Activated T-cell treated with anti-CD3 and anti-CD28 coated beads for 24 hours (primary cell): Measurements from ENCODE around the gene PKP4.

Experiments used
- DNase-seq: peaks from one replicate; pipeline ENCODE4 v3.0.0-alpha.2; 2020; ENCODE audit warnings: low read depth

The PKP4 gene

DNA sequence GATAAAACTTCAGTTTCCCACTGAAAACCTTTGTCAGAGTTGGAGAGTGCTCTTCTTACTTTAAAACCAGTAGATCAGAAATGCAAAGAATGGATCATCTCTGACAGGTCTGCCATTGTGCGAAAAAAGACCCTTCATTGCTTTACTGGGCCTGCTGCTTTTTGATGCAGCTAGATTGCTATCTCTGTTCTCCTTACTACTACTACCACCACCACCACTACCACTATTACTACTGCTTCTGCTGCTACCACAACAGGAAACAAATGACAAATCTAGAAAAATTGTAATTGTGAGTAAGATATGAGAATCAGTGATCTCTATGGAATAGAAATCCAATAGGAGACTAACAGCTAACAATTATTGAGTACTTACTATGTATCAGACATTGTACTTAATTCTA lies 85.8 kb downstream of the PKP4 start:
- DNase-seq, result no peak

DNA sequence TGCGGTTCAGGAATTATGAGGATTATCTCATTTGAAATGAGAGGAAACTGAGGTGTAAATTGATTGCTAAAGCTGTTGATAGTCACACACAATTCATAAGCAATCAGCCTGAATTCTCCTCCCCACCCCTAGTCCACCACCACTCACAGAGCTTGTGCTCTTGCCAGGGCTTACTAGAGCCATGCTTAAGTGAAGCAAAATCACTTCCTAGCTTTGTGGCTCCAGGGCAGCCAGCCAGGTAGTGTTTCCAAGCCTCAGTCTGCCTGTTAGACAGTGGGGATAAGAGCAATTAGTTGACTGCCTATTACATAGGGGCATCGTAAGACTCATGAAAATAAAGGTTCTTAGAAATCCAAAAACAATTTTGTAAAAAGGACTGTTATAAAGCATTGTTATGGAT lies 87.2 kb downstream of the PKP4 start:
- no peak for DNase-seq

DNA sequence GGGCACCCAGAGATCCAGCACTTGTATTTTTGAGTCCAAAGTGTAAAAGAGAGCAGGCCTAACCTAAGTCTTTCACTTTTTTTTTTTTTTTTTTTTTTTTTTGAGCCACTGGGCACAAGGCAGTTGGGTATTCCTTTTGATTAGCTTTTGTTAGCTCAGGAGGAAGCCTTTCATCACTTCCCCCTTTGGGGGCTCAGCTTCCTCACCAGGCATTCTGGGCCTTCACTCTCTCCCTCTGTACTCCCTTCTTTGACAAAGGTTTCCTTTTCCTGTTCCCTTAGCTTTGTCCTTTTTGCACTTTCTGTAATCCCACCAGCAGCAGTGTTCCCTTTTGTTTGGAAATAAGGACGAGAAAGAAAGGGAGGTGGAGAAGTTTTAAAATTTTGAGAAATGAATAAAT lies 88.2 kb downstream of the PKP4 start:
- DNase-seq, result no peak

DNA sequence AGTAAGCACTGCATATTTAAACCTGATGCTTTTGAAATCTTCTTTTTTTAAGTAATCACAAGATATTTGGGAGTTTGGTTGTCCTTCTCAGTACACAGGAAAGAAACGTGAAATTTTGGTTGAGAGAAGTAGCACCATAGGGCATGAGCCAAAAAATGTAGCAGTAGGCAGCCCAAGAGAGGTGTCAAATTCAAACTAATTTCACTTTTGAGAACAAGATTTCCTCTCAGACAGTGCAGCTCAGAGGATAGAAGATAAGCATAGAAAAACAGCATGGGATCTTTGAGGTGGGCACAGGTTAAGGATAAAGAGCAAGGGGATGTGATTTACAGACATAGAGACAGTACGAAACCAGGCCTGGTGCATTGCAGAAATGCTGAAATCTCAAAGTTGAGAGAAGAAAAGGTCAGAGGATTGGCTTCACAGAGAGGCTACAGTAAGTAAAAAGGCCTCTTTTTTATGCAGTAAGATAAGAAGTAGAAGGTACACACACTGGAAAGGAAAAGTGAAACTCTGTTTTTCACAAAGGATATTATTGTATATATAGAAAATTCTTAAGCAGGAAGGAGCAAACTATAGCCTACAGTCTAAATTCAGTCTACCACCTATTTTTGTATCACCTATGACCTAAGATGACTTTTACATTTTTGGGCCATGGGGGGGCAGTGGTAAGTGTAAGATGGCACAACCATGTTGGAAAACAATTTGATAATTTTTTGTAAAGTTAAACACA lies 89.8 kb downstream of the PKP4 start:
- no peak for DNase-seq

DNA sequence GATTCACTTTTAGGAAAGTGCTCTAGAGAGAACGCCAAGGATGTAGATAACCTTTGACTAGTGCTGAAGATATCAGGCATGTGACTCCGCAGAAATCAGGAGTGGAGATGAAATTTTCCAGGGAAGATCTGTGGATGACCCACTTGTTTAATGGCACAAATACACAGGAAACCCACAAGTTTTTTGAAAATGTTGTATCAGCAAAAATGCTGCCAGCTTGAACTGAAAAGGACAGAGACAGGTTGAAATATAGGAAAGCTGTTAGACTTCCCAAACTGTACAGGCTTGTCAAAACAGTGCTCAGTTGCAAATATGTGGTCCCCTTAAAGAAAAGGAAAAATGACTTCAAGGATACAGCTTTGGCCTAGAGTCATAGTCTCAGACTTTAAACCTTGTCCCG lies 96.5 kb downstream of the PKP4 start:
- no peak for DNase-seq

DNA sequence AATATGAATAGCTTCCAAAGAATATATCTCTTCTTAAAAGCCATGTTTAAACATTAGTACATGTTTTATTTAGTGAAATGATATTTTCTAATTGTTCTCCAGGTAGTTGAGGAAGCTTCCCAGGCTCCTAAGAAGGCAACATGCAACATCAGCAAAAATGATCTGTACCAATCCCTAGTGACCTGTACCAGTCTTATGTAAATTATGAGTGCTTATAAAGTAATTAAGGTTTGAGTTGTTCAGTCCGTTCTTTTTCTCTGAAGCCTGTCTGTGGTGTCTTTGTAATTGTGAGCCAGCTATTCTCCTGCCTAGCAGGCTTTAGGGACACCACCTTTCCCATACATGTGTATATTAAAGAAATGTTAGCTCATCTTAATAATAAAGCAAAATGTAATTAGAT lies 98.2 kb downstream of the PKP4 start:
- no peak for DNase-seq

DNA sequence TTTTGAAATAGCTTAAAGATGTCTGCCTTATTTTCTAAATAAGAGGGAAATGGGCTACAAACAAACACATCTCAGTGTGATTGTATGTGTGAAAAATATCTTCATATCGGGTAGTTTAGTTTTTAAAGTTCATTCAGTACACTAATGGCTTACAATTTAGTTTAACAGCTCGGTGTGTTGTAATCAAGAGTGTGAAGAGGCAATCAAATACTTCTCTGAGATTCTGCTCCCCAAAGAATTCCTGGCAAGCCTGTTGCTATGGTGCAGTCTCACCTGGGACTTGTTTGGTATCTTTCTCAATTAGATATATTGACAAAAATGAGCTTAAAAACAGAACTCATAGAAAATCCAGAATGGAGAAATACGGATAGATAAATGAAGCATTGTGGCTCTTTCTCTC lies 99.4 kb downstream of the PKP4 start:
- DNase-seq, result no peak

DNA sequence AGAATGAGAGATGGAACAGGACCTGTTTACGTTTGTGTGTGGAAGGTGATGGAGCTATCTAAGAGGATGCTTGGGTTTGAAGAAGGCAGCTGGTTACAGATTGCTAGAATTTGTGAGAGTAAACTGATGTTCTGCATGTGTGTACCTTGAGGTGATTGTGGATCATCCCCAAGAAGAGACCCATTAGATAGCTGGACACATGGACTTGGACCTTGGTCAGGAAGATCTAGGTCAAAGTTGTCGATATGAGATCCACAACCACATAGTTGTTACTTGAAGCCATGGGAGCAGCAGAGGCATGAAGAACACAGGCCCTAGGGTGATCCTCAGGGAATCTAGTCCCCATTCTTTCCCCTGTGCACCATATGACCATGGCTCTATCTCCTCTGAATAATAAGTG lies 101.0 kb downstream of the PKP4 start:
- no peak for DNase-seq

DNA sequence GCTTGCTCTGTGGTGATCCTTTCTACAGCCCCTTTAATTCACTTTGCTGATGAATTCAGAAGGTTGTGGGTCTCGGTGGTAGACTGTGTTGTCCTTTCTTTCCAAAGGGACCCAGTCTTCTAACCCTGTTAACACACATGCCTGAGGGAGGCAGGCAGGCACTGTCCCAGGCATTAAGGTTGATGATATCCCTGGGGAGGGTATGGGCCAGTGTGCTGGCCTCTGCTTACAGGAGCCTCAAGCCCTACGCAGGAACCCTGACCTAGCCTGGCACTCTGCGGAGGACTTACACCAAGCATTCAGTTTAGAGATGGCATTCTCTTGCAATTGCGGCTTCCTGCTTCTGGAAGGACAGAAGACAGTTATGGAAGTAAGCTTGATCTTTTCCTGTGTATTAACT lies 102.5 kb downstream of the PKP4 start:
- no peak for DNase-seq

DNA sequence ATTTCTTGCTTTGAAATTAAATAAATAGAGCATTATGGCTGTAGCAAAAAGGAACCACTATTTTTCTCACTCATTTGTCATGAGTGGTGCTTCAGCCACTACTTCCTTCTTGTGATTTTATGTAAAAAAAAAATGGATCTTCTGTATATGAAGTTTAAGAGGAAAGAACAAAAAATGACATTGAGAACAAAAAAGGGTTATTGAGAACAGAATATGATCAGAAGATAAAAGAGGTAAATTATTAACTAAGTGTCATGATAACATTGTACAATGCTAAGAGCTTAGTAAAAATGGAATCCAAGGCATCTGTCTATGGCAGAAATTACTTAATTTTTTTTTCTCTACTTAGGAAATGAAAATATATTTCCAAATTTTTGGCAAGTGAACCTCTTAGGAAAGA lies 103.5 kb downstream of the PKP4 start:
- no peak for DNase-seq

DNA sequence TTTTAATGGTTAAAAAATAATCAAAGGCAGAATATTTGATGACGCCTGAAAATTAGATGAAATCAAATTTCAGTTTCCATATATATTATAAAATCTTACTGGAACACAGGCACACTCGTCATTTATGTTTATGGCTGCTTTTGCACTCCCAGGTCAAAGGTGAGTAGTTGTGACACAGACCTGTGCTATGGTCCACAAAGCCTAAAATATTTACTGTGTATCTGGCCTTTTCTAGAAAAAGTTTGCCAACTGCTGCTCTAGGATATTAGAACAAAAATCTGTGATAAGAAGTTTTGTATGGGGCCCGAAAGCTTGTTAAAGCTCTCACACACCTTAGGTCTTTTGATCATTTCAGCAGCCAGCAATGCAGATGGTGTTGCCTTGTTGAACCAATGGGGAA lies 104.3 kb downstream of the PKP4 start:
- no peak for DNase-seq

DNA sequence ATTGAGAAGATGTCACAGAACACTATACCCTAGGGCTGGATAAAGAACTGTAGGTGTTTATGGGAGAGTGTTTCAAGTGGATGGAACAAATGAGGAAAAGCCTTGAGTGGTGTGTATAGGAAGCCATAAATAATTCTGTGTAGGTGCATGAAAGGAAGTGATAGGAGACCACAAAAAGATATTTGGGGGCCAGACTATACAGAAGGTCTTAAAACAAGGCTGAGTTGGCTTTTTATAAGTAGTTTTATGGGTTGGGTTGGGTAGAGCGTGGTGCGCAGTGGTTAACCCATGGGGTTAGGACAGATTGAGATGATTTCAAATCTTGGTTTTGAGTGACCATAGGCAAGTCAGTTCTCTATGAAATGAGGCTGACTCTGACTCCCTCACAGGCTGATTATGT lies 110.5 kb downstream of the PKP4 start:
- DNase-seq, result no peak

DNA sequence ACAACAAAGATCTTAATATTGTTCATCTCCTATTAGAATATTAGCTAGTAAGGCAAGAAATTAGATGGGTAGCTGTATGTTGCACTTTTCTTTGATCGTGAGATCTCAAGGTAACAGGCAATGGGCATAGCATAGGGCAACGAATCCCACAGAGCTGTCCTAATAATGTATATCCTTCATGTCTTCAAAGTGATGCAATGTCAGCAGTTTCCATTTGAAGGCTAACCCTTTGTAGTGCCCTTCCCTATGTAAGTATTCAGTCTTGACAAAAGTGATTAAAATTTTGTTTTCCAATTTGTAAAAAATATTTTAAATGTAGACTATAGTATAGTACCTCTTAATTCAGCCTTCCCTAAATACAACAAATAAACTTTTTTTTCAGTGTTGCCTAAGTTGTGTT lies 112.5 kb downstream of the PKP4 start:
- no peak for DNase-seq

DNA sequence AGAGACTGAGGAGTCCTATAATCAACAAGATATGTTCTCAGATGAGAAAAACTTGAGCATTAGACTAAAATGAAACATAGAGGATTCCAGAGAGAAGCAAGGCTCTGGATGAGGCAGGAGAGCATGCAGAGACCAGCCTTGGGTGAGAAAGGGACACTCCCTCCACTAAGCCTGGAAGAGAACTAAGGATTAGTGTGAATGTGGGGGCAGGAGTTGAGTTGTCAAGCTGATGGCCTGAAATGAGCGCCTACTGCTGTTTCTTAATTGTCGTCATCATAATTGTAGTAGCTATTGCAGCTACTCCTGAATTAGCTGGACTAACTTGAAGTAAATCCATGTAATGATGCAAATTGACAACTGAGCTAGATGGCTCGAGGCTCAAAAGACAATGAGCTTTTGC lies 114.1 kb downstream of the PKP4 start:
- no peak for DNase-seq

DNA sequence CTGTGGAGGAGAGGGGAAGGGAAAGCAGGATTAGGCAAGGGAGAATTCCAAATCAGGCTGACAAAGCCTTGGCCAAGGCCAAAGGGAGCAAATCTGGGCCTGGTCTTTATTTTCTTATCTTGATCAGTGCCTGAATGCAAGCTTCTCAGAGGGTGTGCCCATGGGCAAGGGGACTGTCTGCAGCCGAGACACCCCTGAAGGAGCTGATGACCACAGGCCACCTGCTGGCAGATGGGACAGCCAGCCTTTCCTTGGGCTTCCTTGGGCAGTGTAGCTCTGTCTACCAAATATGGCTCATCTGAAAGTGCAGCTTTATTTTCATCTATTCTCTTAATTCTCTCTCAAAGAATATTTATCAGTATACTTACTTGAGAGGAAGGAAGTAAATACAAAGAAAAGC lies 117.0 kb downstream of the PKP4 start:
- no peak for DNase-seq

DNA sequence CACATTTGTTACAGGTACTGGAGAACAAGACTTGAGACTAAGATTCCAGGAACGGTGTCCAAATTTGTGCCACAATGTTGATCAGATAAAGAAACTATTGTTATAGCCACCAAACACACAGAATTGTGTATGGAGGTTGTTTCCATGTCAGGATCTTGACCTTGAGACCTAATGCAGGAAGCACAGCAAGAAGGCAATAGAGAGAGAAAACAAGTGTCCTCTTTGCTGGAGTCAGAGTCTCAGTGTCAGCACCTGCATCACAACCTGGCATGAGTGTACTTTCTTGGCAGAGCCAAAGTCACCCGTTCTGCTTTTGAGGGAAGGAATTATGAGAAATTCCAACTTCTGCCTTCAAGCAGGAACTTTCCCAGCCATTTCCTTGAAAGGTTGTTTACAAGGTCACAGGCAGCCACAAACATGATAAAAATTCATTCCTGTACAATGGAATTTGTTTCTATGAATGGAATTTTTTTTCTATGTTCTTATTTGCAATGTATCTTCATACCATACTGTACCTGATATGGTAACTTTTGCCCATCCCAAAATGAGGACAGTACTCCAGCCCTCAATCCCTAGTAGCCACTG lies 118.4 kb downstream of the PKP4 start:
- DNase-seq, result no peak

DNA sequence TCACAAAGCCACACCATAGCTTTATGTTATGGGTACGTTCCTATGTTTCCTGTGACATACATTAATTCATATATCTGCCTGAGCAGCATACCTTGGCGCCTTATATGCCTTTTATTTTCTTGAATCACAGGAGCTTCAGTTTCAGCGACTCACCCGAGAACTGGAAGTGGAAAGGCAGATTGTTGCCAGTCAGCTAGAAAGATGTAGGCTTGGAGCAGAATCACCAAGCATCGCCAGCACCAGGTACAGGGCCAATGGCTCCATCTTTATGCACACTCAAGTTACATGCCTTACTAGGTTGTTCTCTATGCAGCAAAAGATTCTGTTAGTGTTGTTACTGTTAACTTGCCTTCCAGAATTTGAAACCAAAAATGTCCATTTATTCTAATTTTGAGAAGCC lies 120.4 kb downstream of the PKP4 start:
- no peak for DNase-seq

DNA sequence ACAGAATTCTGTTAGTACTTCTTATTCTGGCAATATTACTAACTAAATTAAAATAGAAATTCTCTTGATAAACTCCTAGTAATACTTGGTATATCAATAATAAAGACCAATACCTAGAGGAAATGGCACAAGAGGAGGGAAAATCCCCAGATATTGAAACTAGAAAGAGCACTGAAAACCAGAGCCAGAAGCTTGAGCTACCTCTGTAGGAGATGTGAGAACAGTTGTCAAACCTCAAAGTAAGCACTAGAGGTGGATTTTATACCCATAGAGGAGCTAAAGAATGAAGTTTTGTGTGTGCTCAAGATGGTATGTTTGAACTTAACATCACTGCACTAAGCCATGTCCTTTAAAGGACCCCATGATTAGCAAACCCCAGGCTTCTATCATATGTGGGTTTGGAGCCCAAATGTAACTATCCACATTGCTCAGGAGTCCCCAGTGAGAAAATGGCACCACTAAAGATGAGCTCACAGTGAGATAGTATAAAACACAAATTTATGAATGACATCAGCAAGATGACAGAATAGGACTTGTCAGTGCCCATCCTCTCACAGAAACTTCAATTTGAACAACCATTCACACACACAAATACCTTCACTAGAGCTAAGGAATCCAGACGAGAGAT lies 122.1 kb downstream of the PKP4 start:
- DNase-seq, result no peak

DNA sequence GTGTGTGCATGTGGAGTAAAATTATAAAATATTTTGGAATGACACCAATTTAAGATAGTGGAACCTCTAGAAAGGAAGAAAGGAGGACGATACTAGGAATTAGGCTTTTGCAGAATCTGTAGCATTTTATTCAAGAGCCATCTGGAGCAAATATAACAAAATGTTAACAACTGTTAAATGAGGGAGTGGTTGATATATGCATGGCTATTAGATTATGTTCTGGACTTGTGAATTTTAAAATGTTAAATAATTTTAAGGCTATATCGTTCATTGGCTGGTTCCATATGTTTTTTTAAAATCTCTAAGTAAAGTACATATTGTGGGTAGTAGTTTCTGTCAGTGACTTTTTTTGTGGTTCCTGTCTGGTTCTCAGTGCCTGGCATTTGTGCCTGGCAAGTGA lies 123.2 kb downstream of the PKP4 start:
- no peak for DNase-seq

DNA sequence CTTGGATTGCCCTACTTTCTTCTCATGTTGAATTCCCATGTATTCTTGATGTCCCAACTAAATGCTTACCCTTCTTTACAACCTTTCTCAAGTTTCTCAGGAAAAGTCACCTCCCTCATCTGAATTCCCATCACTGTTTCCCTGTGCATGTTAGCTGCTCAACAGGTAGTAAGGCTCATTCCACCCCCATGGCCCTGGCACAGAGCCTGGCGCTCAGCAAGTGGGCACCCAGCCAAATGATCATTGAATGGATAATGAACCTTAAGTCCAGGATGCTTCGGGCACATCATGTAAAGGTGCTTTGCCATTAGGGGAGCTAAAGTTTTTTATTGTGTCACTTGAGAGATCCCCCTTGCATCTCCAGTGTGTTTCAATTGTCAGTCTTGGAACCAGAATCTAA lies 124.0 kb downstream of the PKP4 start:
- DNase-seq, result no peak

DNA sequence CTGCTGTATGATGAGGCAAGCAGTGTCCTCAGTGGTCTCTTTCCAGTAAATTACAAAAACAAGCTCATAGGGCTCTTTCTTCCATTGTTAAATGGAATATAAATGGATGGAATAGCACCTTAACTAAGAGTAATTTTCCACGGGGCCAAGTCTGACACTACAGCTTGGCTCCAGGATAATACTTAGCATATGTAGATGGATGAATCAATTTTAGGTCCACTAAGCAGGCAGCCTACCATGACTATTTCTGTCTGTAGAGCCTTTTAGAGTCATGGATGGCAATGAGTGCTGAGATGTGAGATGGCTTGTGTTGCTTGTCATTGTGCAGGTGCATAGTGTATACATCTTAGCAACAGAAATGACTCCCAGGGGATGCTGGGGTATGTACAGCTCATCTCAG lies 125.9 kb downstream of the PKP4 start:
- no peak for DNase-seq

DNA sequence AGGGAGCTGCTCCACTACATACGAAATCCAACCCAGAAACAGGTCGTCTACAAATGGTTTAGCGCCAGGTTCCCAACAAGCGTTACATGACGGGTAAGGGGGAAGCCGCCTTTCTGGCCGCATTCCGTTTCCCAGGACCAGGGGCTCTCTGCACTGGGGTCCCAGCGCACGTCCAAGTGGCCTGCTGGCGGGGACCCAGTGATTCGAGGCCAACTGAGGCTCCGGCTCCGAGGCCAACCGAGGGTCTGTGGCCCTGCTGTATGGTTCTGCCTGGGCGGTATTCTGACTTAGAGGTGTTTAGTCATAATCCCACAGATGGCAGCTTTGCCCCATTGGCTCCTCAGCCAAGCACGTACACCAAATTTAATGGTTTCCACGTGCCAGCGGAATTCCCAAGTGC lies 127.2 kb downstream of the PKP4 start:
- DNase-seq, result no peak

DNA sequence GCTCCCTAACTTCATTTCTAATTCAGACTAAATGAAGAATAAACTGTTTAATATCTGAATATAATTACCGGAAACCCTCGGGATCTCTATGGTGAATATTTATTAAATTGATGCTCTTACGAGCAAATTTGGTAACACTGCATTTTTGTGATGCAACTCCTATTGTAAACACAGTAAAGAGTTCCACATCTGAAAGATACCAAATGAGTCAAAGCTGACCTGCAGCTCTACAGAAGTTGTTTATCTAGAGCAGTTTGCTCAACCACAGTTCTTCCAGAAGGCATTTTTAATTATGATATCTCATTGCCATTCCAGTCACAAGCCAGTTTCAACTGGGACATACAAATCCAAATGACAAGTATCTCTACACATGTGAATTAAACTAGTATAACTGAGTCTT lies 129.7 kb downstream of the PKP4 start:
- DNase-seq, result no peak

DNA sequence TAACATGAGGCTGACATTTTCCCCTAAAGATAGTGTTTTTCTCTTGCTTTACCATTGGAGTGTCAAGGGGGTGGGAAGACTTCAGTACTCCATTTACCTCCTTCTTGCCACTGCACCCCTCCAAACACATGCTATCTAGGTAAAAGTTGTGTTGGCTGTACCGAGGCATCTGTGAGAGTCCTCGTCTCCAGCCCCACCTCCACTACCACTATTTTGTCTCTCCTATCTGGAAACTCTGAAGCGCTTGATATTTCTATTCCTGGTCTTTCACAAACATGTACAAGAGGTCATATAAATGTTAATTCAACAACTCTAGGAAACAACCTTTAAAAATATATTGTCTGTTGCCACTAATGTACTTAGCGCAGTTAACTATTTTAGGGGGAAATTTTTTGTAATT lies 132.6 kb downstream of the PKP4 start:
- no peak for DNase-seq
